MV-4-11 (cell line): ENCODE results near the gene PPRC1.

Experiments
- DNase-seq: peaks from one replicate; lab custom pipeline; 2025; lab: John Stamatoyannopoulos, UW

The PPRC1 gene

GRCh38 chr10:102119417-102120141 lies 13.3 kb upstream of the PPRC1 start:
- DNase-seq = peak; percentile 32

DNA sequence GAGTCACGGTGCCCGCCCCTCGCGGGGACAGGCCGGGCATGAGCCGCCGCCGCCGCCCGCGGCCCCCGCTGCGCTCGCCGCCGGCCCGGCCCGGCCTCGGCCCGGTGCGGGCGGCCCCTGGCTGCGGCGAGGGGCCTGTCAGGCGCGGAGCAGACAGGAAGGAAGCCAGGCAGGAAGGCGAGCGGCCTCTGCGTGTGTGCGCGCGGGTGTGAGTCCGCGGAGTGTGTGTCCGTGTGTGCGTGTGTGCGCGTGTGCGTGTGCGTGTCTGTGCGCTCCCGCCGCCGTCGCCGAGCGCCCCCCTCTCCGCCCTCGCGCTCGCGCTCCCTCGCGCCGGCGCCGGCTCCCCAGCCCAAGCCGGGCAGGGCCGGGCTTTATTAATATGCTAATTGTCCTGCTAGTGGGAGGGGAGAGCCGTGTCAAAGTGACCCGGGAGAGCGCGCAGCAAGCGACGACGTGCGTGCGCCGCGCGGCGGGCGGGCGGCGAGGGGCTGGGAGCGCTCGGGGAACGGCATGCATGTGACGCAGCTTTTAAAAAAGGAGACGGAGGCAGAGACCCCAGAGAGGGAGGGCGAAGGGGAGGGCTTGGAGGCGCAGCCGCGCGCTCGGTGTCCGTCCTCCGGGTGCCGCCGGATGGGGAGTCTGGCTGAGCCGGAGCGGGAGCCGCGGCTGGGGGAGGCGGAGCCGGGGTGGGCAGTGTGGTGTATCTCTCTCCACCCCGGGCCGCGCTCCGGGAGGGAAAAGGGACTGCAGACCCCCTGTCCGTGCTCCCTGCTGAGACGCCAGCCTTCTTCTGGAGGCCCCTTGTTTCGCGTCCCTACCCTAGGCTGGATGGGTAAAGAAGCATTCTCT lies 12.5 kb upstream of the PPRC1 start, which contains the start of gene LDB1:
Gene LDB1 (minus strand): TSS at position 227 of the 849 bp plus-strand sequence. CDS start 258 bp downstream, outside the sequence.
- DNase-seq = peak; percentile 72

DNA sequence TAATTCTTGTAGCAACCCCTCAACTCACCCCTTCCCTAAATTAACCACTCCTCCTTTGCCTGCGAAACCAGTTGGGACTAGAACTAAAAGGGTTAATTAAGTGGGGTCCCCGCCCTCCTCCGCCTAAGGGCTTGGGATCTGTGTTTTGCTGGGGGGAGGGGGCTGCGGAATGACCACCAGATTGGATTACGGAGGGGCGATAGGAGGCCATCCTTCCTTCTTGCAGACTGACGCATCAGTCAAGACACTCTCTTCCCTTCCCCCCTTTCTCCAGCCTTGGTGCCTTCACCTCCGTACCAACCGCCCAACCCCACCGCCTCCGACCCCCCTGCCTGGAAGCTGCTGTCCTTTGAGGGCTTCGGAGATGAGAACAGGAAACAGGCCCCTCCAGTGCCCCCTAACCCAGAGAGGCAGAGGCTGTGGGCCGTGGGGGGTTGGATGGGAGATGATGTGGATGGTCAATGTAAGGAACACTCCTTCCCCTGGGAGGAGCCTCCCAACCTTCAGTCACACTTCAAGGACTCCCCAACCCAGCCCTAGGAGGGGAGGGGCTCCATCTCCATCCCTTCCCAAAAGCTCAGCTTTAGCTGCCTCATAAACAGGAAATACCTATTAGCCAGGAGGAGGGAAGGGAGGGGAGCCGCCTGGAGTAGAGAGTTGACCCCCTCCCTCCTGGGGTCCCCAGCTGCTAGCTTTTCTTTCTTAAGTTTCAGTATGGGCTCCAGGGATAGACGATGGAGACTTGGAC lies 11.7 kb upstream of the PPRC1 start:
- DNase-seq = no peak

DNA sequence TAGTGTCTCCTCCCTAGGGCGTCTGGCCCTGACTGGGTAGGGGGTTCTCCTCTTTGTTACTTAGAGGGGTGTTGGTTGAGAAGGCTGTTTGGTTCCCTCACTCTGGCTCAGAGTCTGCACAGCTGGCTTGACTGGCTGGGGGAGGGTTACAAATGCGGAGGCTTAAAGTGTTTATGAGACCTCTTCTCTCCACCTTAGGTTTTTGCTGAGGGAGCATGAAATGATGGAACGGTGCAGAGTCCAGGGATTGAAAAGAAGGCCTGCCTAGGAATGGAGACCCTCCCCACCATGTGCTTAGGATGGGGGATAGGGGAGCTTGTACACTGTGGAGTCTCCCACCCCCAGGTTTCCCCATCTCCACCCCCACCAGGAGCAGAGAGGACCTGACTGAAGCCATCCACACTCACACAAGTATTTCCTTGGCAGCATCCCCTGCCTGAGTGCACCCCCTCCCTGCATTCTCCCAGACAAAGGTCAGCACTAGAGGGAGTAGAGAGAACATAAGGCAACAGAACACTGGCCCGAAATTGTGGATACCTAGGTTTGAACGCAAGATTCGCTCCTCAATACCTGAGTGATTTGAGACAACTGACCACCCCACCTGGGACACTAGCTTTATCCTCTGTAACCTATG lies 11.0 kb upstream of the PPRC1 start:
- no peak for DNase-seq

DNA sequence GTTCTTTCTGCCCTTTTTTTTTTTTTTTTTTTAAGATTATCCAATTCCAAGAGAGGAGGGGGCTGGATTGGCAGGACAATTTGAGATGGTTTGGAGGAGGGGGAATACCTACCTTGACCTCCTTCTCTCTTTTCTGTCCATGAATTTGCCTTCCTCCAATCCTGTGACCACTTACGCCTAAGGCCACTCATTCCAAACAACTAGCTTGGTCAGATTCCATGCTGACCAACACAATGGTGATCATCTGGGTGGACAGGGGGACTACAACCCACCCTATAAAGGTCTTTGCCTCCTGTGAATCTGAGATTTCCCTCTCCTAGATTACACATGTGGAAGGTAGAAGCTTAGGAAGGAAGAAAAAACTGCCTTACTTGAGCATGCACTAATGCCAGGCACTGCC lies 10.4 kb upstream of the PPRC1 start:
- no peak for DNase-seq

- no peak for DNase-seq
These were observed 9.6 kb upstream of the PPRC1 start for GRCh38 chr10:102123223-102123622.

- no peak for DNase-seq
These were observed 1.3 kb upstream of the PPRC1 start for GRCh38 chr10:102131286-102132170.

- no peak for DNase-seq
These were observed 662 bp upstream of the PPRC1 start for GRCh38 chr10:102132193-102132562.

DNA sequence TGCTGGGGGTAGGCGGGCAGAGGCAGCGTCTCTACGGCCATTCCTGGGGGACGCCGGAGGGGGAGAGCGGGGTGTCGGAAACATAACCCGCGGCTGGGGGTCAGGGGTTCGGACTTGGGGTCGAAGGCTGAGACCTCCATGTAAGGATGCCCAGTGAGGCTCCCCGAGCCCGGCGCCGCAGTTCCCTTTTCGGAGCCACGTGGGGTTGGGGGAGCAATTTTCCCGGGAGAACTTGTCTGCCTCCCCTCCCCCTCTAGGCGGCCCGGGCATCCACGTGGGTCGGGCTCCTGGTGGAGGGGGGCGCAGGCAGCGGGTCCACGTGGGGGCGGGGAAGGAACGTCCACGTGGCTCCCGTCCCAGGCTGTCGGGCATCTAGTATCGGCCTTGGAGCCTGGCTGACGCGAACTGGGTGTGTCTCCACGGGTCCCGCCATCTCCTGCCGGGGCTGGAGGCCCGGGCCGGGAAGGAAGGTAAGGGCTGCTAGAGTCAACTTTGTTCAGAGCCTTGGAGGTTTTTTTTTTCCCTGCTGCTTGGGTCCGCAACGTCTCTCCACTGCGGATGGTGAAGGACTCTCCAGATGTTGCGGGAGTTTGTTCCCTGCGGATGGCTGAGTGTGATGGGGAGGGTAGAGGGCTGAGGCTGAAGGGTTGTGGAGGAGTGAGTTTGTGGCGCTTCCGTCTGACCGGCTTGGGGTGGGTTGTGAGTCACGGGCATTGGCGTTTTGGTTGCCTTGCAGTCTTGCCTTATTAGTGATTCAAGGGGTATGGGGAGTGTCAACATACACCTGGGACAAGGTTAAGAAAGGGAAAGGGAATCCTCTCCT lies 744 bp downstream of the PPRC1 start:
- DNase-seq = peak; percentile 57

- DNase-seq = no peak
These were observed 1.6 kb downstream of the PPRC1 start for GRCh38 chr10:102134416-102134815.

- no peak for DNase-seq
These were observed 3.2 kb downstream of the PPRC1 start for GRCh38 chr10:102135956-102136526.

DNA sequence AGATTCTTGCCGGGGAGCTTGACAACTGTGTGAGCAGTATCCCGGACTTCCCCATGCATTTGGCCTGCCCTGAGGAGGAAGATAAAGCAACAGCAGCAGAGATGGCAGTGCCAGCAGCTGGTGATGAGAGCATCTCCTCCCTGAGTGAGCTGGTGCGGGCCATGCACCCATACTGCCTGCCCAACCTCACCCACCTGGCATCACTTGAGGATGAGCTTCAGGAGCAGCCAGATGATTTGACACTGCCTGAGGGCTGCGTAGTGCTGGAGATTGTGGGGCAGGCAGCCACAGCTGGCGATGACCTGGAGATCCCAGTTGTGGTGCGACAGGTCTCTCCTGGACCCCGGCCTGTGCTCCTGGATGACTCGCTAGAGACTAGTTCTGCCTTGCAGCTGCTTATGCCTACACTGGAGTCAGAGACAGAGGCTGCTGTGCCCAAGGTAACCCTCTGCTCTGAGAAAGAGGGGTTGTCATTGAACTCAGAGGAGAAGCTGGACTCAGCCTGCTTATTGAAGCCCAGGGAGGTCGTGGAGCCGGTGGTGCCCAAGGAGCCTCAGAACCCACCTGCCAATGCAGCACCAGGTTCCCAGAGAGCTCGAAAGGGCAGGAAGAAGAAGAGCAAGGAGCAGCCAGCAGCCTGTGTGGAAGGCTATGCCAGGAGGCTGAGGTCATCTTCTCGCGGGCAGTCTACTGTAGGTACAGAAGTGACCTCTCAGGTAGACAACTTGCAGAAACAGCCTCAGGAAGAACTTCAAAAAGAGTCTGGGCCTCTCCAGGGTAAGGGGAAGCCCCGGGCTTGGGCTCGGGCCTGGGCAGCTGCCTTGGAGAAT lies 6.7 kb downstream of the PPRC1 start:
- DNase-seq = no peak

DNA sequence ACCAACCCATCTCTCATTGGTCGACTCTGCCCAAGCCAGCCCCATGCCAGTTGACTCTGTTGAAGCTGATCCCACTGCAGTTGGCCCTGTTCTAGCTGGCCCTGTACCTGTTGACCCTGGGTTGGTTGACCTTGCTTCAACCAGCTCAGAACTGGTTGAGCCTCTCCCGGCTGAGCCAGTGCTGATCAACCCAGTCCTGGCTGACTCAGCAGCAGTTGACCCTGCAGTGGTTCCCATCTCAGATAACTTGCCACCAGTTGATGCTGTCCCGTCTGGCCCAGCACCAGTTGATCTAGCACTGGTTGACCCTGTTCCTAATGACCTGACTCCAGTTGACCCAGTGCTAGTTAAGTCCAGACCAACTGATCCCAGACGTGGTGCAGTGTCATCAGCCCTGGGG lies 7.4 kb downstream of the PPRC1 start:
- no peak for DNase-seq

DNA sequence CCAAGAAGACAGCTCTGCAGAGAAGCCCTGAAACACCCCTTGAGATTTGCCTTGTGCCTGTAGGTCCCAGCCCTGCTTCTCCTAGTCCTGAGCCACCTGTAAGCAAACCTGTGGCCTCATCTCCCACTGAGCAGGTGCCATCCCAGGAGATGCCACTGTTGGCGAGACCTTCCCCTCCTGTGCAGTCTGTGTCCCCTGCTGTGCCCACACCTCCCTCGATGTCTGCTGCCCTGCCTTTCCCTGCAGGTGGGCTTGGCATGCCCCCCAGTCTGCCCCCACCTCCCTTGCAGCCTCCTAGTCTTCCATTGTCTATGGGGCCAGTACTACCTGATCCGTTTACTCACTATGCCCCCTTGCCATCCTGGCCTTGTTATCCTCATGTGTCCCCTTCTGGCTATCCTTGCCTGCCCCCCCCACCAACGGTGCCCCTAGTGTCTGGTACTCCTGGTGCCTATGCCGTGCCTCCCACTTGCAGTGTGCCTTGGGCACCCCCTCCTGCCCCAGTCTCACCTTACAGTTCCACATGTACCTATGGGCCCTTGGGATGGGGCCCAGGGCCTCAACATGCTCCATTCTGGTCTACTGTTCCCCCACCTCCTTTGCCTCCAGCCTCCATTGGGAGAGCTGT lies 8.2 kb downstream of the PPRC1 start:
- no peak for DNase-seq

DNA sequence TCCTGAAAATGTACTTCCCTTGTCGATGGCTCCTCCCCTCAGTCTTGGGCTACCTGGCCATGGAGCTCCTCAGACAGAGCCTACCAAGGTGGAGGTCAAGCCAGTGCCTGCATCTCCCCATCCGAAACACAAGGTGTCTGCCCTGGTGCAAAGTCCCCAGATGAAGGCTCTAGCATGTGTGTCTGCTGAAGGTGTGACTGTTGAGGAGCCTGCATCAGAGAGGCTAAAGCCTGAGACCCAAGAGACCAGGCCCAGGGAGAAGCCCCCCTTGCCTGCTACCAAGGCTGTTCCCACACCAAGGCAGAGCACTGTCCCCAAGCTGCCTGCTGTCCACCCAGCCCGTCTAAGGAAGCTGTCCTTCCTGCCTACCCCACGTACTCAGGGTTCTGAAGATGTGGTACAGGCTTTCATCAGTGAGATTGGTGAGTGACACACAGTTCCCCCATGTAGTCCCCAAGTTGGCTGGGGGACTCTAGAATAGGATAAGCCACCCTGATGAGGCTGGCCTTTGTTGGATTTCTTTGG lies 8.8 kb downstream of the PPRC1 start:
- DNase-seq = no peak

GRCh38 chr10:102146971-102147428 lies 14.2 kb downstream of the PPRC1 start:
- DNase-seq = no peak

GRCh38 chr10:102147561-102147960 lies 14.7 kb downstream of the PPRC1 start:
- DNase-seq = no peak

GRCh38 chr10:102148275-102148674 lies 15.4 kb downstream of the PPRC1 start:
- DNase-seq = no peak
